Activated T-cell treated with anti-CD3 and anti-CD28 coated beads, Interleukin-2, amount 50 U/mL, for 24 hours (primary cell): ENCODE results near the gene BTN2A1.

Experiments used
- DNase-seq: peaks from one replicate; pipeline ENCODE4 v3.0.0-alpha.2; 2020
- H3K27ac Mint-ChIP-seq: 2 replicates; pipeline ENCODE4 v1.8.0; 2020; ENCODE audit warnings: mild to moderate bottlenecking, mixed read lengths
- H3K27me3 Mint-ChIP-seq: 2 replicates; pipeline ENCODE4 v1.8.0; 2020; ENCODE audit warnings: mixed read lengths
- H3K36me3 Mint-ChIP-seq: 2 replicates; pipeline ENCODE4 v1.8.0; 2020; ENCODE audit warnings: low read depth, mixed read lengths
- H3K4me1 Mint-ChIP-seq: 2 replicates; pipeline ENCODE4 v1.8.0; 2020; ENCODE audit warnings: low read depth, mixed read lengths
- H3K4me3 Mint-ChIP-seq: 2 replicates; pipeline ENCODE4 v1.8.0; 2020; ENCODE audit warnings: mild to moderate bottlenecking, moderate library complexity, mixed read lengths
- H3K9me3 Mint-ChIP-seq: 2 replicates; pipeline ENCODE4 v1.8.0; 2020; ENCODE audit warnings: mixed read lengths

BTN2A1 gene

DNA sequence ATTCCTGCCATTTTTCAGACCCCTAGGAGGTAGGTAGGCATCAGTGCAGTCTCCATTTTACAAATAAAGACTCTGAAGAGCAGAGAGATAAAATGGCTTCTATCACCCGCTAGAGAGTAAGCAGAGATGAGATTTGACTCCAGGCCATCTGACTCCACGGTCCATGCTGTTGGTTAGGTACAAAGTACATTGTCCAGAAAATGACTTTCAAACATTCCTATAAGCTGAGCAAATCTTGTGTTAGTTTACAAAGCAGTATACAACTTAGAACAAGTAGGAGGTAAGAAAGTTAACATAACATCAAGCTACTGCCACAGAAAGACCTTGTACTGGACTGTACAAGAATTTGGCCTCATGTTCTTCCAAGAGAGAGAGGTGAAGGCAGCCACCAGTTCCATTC is 57.2 kb downstream of the BTN2A1 start:
- DNase-seq: no peak
- no peaks in the 10 kb centered on the region for H3K36me3 Mint-ChIP-seq

DNA sequence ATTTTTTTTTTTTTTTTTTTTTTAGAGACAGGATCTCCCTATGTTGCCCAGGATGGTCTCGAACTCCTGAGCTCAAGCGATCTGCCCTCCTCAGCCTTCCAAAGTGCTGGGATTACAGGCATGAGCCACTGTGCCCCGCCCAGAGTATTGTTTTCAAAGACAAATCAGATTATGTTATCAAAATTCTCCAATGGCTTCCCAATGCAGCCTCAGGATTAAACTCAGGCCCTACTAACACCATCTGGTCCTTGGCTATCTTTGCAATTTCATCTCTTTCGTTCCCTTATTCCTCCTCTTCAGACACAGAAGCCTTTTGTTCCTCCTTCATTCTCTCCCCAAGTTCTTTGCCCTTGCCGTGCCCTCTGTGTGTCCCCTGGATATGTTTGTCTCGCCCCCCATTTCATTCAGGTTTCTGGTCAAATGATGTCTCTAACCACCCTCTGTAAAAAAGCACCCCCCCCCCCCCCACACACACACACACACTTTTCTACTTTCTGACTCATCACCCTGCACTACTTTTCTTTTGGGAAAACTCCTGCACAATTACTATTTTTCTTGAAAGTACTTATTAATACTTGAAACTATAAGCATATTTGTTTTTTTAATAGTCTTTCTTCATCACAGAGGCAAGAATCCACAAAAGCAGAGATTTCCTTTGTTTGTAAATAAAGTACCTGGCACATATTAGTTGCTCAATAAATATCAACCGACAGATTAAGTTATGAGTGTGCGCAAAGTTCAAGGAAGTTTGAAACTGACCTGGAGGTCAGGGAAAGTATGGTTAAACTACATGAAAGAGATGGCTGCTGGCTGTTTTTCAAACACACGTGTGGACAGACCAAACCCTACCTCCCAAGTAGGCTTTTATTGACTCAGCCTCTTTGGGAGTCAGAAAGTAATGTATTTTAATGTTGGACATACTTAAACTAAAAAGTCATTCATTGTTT is 59.0 kb downstream of the BTN2A1 start:
- no peak overlapping the region for H3K4me3 Mint-ChIP-seq
- H3K9me3 Mint-ChIP-seq: no peaks in the 10 kb centered on the region
- H3K27me3 Mint-ChIP-seq: no peaks in the 10 kb centered on the region
- no peak overlapping the region for H3K27ac Mint-ChIP-seq
- H3K4me1 Mint-ChIP-seq: peaks cover 14% of the 10 kb centered on the region
- no peak for DNase-seq
- no peaks in the 10 kb centered on the region for H3K36me3 Mint-ChIP-seq

More for the DNA sequence above, 57.2 kb downstream of the BTN2A1 start:
- Mint-ChIP-seq H3K9me3 (no peaks in the 10 kb centered on the region), H3K4me3 (no peak overlapping the region), H3K27me3 (no peaks in the 10 kb centered on the region), H3K27ac (no peak overlapping the region), H3K4me1 (peaks cover 3% of the 10 kb centered on the region)
